NOMO-1 treated with dmso at 0.1 percent for 144 hours (cell line): ENCODE data around the gene ARL6IP4.

Experiments used
- DNase-seq: peaks from one replicate; lab custom pipeline; 2025; ENCODE audit not compliant: unreplicated experiment; lab: John Stamatoyannopoulos, UW

Gene ARL6IP4

GRCh38 chr12:122989874-122990419 lies 9.5 kb downstream of the ARL6IP4 start:
- no peak for DNase-seq

- no peak for DNase-seq
Measured at GRCh38 chr12:122990561-122990960, 10.1 kb downstream of the ARL6IP4 start.

GRCh38 chr12:122990961-122991622 lies 10.6 kb downstream of the ARL6IP4 start:
- no peak for DNase-seq

- no peak for DNase-seq
Measured at GRCh38 chr12:122991623-122992275, 11.3 kb downstream of the ARL6IP4 start.

GRCh38 chr12:122992386-122992785 lies 11.9 kb downstream of the ARL6IP4 start:
- no peak for DNase-seq

GRCh38 chr12:122994140-122994675 lies 13.7 kb downstream of the ARL6IP4 start:
- no peak for DNase-seq

- DNase-seq = no peak
Measured at GRCh38 chr12:122994781-122995502, 14.5 kb downstream of the ARL6IP4 start.

GRCh38 chr12:122995503-122996187 lies 15.2 kb downstream of the ARL6IP4 start:
- DNase-seq = no peak

- no peak for DNase-seq
Measured at GRCh38 chr12:122996188-122996601, 15.7 kb downstream of the ARL6IP4 start.

- DNase-seq = no peak
Measured at GRCh38 chr12:122996621-122997342, 16.3 kb downstream of the ARL6IP4 start.

- DNase-seq = no peak
Measured at GRCh38 chr12:122997343-122998250, 17.1 kb downstream of the ARL6IP4 start.

- no peak for DNase-seq
Measured at GRCh38 chr12:122998316-122998715, 17.8 kb downstream of the ARL6IP4 start.

- no peak for DNase-seq
Measured at GRCh38 chr12:122999196-122999946, 18.9 kb downstream of the ARL6IP4 start.

GRCh38 chr12:122999986-123000420 lies 19.5 kb downstream of the ARL6IP4 start:
- DNase-seq = no peak

- DNase-seq = no peak
Measured at GRCh38 chr12:123000578-123000977, 20.1 kb downstream of the ARL6IP4 start.

GRCh38 chr12:123001464-123001863 lies 21.0 kb downstream of the ARL6IP4 start:
- DNase-seq = no peak

- DNase-seq = no peak
Measured at GRCh38 chr12:123003257-123003656, 22.8 kb downstream of the ARL6IP4 start.

GRCh38 chr12:123004287-123004686 lies 23.8 kb downstream of the ARL6IP4 start:
- DNase-seq = no peak
